Measurements from ENCODE around the gene MTMR1.

- no peak for TF ChIP-seq CTCF (IDR thresholded peaks at IDR 0.05; ENCODE audit: borderline replicate concordance, extremely low read depth, low read length, poor library complexity, severe bottlenecking)
- TF ChIP-seq EZH2 (IDR thresholded peaks at IDR 0.05; ENCODE audit: borderline replicate concordance, low read depth, low read length, severe bottlenecking) = no peak
Observed at GRCh38 chrX:150763303-150763797, 70.2 kb downstream of the MTMR1 start.

All from DND-41 (cell line).